HCT116 (cell line): Measurements from ENCODE around the gene CPA4. TPM values are rescaled to one million over a fixed set of nuclear protein-coding genes. Genes with fewer than 3 reads are reported as not detected.

Experiments
- ATAC-seq: fragments of 200-7000 bp; cut with Tn5 transposase; 2 replicates; pipeline ENCODE4 v1.9.1; 2020; ENCODE audit warnings: mild to moderate bottlenecking, moderate library complexity
- BruUV-seq: library from RNA; stranded (reverse); fragments of 400-500 nt; replicated peaks from 2 replicates; lab custom pipeline; 2021; lab: Mats Ljungman, UMichigan
- CTCF ChIA-PET: fragments of 300-600 bp; sonication (Branson Sonifier 250); formaldehyde crosslinking; loops from one replicate; lab custom pipeline; 2021; ENCODE audit warnings: antibody characterized with exemption; lab: Charles Lee
- POLR2A ChIA-PET: fragments of 300-600, 350-600 bp; sonication (Branson Sonifier 250); formaldehyde crosslinking; loops from one replicate; lab custom pipeline; 2021; ENCODE audit warnings: antibody characterized with exemption; lab: Charles Lee
- RAD21 ChIA-PET, 2 experiments: fragments of 300-600 bp; sonication (Branson Sonifier 250); formaldehyde crosslinking; loops; one replicate each; lab custom pipeline; 2023; ENCODE audit warnings: low total read pairs in 2 of 2; ENCODE audit not compliant: uncharacterized antibody in 2 of 2, unreplicated experiment in 2 of 2, low non-redundant PET in 1 of 2; lab: Charles Lee
- DNase-seq: peaks from one replicate; pipeline ENCODE4 v3.0.0-alpha.2; 2010; ENCODE audit warnings: low read depth, low spot score
- H2AFZ ChIP-seq: fragments of 200-600 bp; shearing (Covaris generic), sonication (generic); 2 replicates; pipeline ENCODE4 v1.6.1; 2017; ENCODE audit warnings: low read depth, mixed run types, mixed read lengths, antibody characterized with exemption, low read length; ENCODE audit not compliant: poor library complexity, severe bottlenecking
- H3K27ac ChIP-seq: 2 replicates; pipeline ENCODE4 v1.5.1; 2012; ENCODE audit warnings: low read depth, low read length
- H3K27me3 ChIP-seq: fragments of 200-600 bp; sonication (generic); 2 replicates; pipeline ENCODE4 v1.6.1; 2016; ENCODE audit warnings: mixed run types, low read length, mixed read lengths; ENCODE audit not compliant: insufficient read depth
- H3K36me3 ChIP-seq, 2 experiments: fragments of 200-500 bp in 1 of 2; fragments of 200-600 bp in 1 of 2; sonication (Bioruptor generic) in 1 of 2; sonication (generic) in 1 of 2; 2 replicates each; pipeline versions ENCODE4 v1.5.1 to v1.6.1; 2014 to 2016; ENCODE audit warnings: low read length in 2 of 2, inconsistent platforms in 1 of 2, mixed read lengths in 1 of 2, mixed run types in 1 of 2; ENCODE audit not compliant: insufficient read depth in 2 of 2, control insufficient read depth in 1 of 2
- H3K4me1 ChIP-seq, 2 experiments: fragments of 200-600 bp in 1 of 2; sonication (generic) in 1 of 2; 2 replicates each; pipeline versions ENCODE4 v1.5.1 to v1.6.1; 2012 to 2017; ENCODE audit warnings: low read length in 2 of 2, inconsistent platforms in 1 of 2, mild to moderate bottlenecking in 1 of 2, mixed read lengths in 1 of 2, mixed run types in 1 of 2, moderate library complexity in 1 of 2; ENCODE audit not compliant: insufficient read depth in 2 of 2, control insufficient read depth in 1 of 2
- H3K4me2 ChIP-seq: fragments of 200-600 bp; sonication (generic); 2 replicates; pipeline ENCODE4 v1.6.1; 2017; ENCODE audit warnings: mixed run types, low read length, mixed read lengths
- H3K4me3 ChIP-seq, 2 experiments: fragments of 200-600 bp in 1 of 2; sonication (generic) in 1 of 2; replicated peaks in 1 of 2; 2 replicates each; pipeline ENCODE4 v1.5.1; 2011 to 2016; ENCODE audit warnings: low read length in 2 of 2, control low read depth in 1 of 2, low read depth in 1 of 2, mild to moderate bottlenecking in 1 of 2, mixed read lengths in 1 of 2, mixed run types in 1 of 2
- H3K79me2 ChIP-seq: fragments of 200-600 bp; sonication (generic); 2 replicates; pipeline ENCODE4 v1.6.1; 2017; ENCODE audit warnings: mild to moderate bottlenecking, mixed run types, low read length, moderate library complexity, mixed read lengths; ENCODE audit not compliant: insufficient read depth
- H3K9ac ChIP-seq: fragments of 200-600 bp; sonication (generic); 2 replicates; pipeline ENCODE4 v1.6.1; 2016; ENCODE audit warnings: low read length, mixed read lengths
- H3K9me2 ChIP-seq: fragments of 200-600 bp; sonication (generic), shearing (Covaris generic); 2 replicates; pipeline ENCODE4 v1.6.1; 2017; ENCODE audit warnings: mixed run types, mild to moderate bottlenecking, moderate library complexity; ENCODE audit not compliant: insufficient read depth
- H3K9me3 ChIP-seq, 2 experiments: fragments of 200-500 bp in 1 of 2; fragments of 200-600 bp in 1 of 2; sonication (Bioruptor generic) in 1 of 2; sonication (generic) in 1 of 2; 2 replicates each; pipeline ENCODE4 v1.6.1; 2014 to 2017; ENCODE audit warnings: low read length in 2 of 2, mixed read lengths in 2 of 2, inconsistent platforms in 1 of 2, low read depth in 1 of 2, mild to moderate bottlenecking in 1 of 2, mixed run types in 1 of 2, moderate library complexity in 1 of 2; ENCODE audit not compliant: control insufficient read depth in 1 of 2, insufficient read depth in 1 of 2
- H4K20me1 ChIP-seq: fragments of 200-600 bp; sonication (generic), shearing (Covaris generic); 2 replicates; pipeline ENCODE4 v1.6.1; 2017; ENCODE audit warnings: mixed run types, mild to moderate bottlenecking, moderate library complexity; ENCODE audit not compliant: insufficient read depth
- CTCF ChIP-seq, 3 experiments: fragments of 200-600 bp in 1 of 3; sonication (generic) in 1 of 3; IDR thresholded peaks in 2 of 3; conservative IDR thresholded peaks in 1 of 3; 2 replicates each; pipeline ENCODE4 v1.5.1; 2012 to 2017; ENCODE audit warnings: low read depth in 2 of 3, low read length in 2 of 3, antibody characterized with exemption in 1 of 3, borderline replicate concordance in 1 of 3, control low read depth in 1 of 3, mild to moderate bottlenecking in 1 of 3, mixed read lengths in 1 of 3, mixed run types in 1 of 3, moderate library complexity in 1 of 3; ENCODE audit not compliant: insufficient read depth in 1 of 3
- EZH2phosphoT487 ChIP-seq: fragments of 200-600 bp; IDR thresholded peaks from 2 replicates; pipeline ENCODE4 v1.6.1; 2018; ENCODE audit warnings: antibody characterized with exemption, borderline replicate concordance
- MAX ChIP-seq: IDR thresholded peaks from 2 replicates; pipeline ENCODE4 v1.6.1; 2012
- SIN3A ChIP-seq: IDR thresholded peaks from 2 replicates; pipeline ENCODE4 v1.6.1; 2012; ENCODE audit warnings: low read depth
- SRF ChIP-seq: IDR thresholded peaks from 2 replicates; pipeline ENCODE4 v1.6.1; 2012; ENCODE audit warnings: low read depth
- TCF7L2 ChIP-seq: IDR thresholded peaks from 2 replicates; pipeline ENCODE4 v1.7.0; 2011; ENCODE audit warnings: borderline replicate concordance, inconsistent platforms; ENCODE audit not compliant: insufficient read depth, insufficient read length; ENCODE audit errors: extremely low read depth
- YY1 ChIP-seq: IDR thresholded peaks from 2 replicates; pipeline ENCODE4 v1.6.1; 2011; ENCODE audit warnings: low read length, low read depth, moderate library complexity, mild to moderate bottlenecking; ENCODE audit not compliant: insufficient replicate concordance; ENCODE audit errors: extremely low read depth
- ZFX ChIP-seq: fragments of 450-650 bp; IDR thresholded peaks from 2 replicates; pipeline ENCODE4 v1.6.1; 2017
- ZNF274 ChIP-seq: fragments of 200-500 bp; sonication (Bioruptor generic); IDR thresholded peaks from 2 replicates; pipeline ENCODE4 v1.6.1; 2014; ENCODE audit warnings: mild to moderate bottlenecking, low read depth, low read length, inconsistent platforms
- intact Hi-C: fragments of 100-400 bp; cut with micrococcal nuclease; formaldehyde crosslinking; loops from 2 replicates; pipeline ENCODE4 v1.10.0; 2022
- total RNA-seq: library from RNA; stranded (reverse); gene quantifications from one replicate; pipeline ENCODE4 v1.2.1, GENCODE V29; 2021; ENCODE audit not compliant: unreplicated experiment

CPA4 gene
- total RNA-seq, 1 experiment from 2014 or later = 38.7 TPM

- Histone ChIP-seq H4K20me1 (no peaks in the 10 kb centered on the region), H3K27me3 (no peaks in the 10 kb centered on the region), H3K9me2 (no peaks in the 10 kb centered on the region), H3K79me2 (no peaks in the 10 kb centered on the region), H3K4me3 (no peak overlapping the region), H3K27ac (no peak overlapping the region), H3K4me1 (peaks cover 36 to 54% of the 10 kb centered on the region in 2 experiments), H2AFZ (no peak overlapping the region), H3K36me3 (no peaks in the 10 kb centered on the region), H3K9me3 (peaks cover 0 to 21% of the 10 kb centered on the region in 2 experiments; a peak in 1 of 4 replicates), H3K9ac (no peak overlapping the region), H3K4me2 (no peak overlapping the region)
- POLR2A ChIA-PET = no interaction called here
- BruUV-seq = no TSS peak
- intact Hi-C loops = no loop called here
- DNase-seq (no peak), ATAC-seq (no peak)
- CTCF ChIA-PET = no interaction called here
- TF ChIP-seq SRF (no peak), ZFX (no peak), YY1 (no peak), MAX (no peak), ZNF274 (no peak), SIN3A (no peak), EZH2phosphoT487 (no peak), TCF7L2 (no peak), CTCF (IDR thresholded peaks at IDR 0.05 in 2 of 3, conservative IDR thresholded peaks at IDR 0.05 in 1 of 3; ENCODE audit: borderline replicate concordance in 1 of 3, insufficient read depth in 1 of 3, low read depth in 2 of 3, low read length in 2 of 3) (no peak)
- RAD21 ChIA-PET = no interaction called here
Measured at GRCh38 chr7:130360518-130360917, 67.6 kb downstream of the CPA4 start.
